K562 (cell line): ENCODE data around the gene TOX3.

Experiments used
- ATF7 ChIP-seq: fragments of 450-650 bp; IDR thresholded peaks from 2 replicates; pipeline ENCODE4 v1.7.1; 2014; ENCODE audit warnings: mild to moderate bottlenecking, moderate library complexity
- BACH1 ChIP-seq: fragments of 200-800 bp; sonication (Bioruptor generic); IDR thresholded peaks from 2 replicates; pipeline ENCODE4 v1.6.1; 2016; ENCODE audit warnings: missing genetic modification characterization, missing compliant biosample characterization
- EP300 ChIP-seq: IDR thresholded peaks from 2 replicates; pipeline ENCODE4 v1.6.1; 2012; ENCODE audit warnings: low read length, improper control_type of control experiment
- KLF6 ChIP-seq: fragments of 250-450 bp; sonication (Bioruptor Pico); IDR thresholded peaks from 2 replicates; pipeline ENCODE4 v1.4.0; 2020; ENCODE audit warnings: mild to moderate bottlenecking, moderate library complexity, borderline replicate concordance
- POLR2AphosphoS5 ChIP-seq: IDR thresholded peaks from 2 replicates; pipeline ENCODE4 v1.6.1; 2011; ENCODE audit warnings: mild to moderate bottlenecking, low read depth, low read length, moderate library complexity; ENCODE audit not compliant: control insufficient read depth, insufficient read depth
- TCF7 ChIP-seq: sonication (generic); IDR thresholded peaks from 2 replicates; pipeline ENCODE4 v1.6.1; 2016; ENCODE audit warnings: antibody characterized with exemption, borderline replicate concordance
- TCF7L2 ChIP-seq: fragments of 150-350 bp; IDR thresholded peaks from 2 replicates; pipeline ENCODE4 v1.6.1; 2016; ENCODE audit warnings: low read depth, mild to moderate bottlenecking, low read length, moderate library complexity
- U2AF2 ChIP-seq: fragments of 200-400 bp; formaldehyde crosslinking; optimal IDR thresholded peaks from 2 replicates; pipeline ENCODE3; 2017; ENCODE audit warnings: low read depth, mild to moderate bottlenecking, low read length
- ZNF830 ChIP-seq: fragments of 250-450 bp; sonication (Bioruptor Pico); IDR thresholded peaks from 2 replicates; pipeline ENCODE4 v1.5.0; 2021; ENCODE audit warnings: mild to moderate bottlenecking
- ZZZ3 ChIP-seq: fragments of 450-650 bp; IDR thresholded peaks from 2 replicates; pipeline ENCODE4 v1.6.1; 2016; ENCODE audit warnings: antibody characterized with exemption, mild to moderate bottlenecking, moderate library complexity
- TF ChIP-seq, protein P1 (sequence below), 2 experiments: fragments of 150-350 bp in 1 of 2; IDR thresholded peaks; 2 replicates each; pipeline ENCODE4 v1.6.1; 2012 to 2016; ENCODE audit warnings: low read depth in 2 of 2, low read length in 2 of 2, mild to moderate bottlenecking in 1 of 2, moderate library complexity in 1 of 2

DNA sequence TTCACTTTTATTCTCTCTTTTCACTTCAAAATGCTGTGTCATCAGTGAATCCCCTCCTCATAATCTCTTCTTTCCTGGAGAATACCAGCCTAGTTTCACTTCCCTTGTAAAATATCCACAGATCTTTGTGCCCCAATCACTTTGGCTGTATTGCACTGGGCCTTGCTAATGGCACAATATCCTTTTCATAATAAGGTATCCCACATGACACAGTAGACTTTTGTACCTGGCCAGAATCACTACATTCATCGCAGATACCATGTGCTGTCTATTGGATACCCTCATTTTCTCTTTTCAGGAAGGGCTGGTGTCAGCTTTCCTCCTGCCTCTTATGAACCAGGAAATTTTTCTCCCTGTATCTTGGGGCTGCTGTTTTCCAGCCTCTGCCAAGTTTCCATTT lies 25.7 kb upstream of the TOX3 start:
- no peak for TF ChIP-seq POLR2AphosphoS5
- TF ChIP-seq U2AF2: no peak
- no peak for TF ChIP-seq ATF7
- TF ChIP-seq BACH1 (tag): no peak
- TF ChIP-seq EP300: no peak
- TF ChIP-seq, protein P1, sequence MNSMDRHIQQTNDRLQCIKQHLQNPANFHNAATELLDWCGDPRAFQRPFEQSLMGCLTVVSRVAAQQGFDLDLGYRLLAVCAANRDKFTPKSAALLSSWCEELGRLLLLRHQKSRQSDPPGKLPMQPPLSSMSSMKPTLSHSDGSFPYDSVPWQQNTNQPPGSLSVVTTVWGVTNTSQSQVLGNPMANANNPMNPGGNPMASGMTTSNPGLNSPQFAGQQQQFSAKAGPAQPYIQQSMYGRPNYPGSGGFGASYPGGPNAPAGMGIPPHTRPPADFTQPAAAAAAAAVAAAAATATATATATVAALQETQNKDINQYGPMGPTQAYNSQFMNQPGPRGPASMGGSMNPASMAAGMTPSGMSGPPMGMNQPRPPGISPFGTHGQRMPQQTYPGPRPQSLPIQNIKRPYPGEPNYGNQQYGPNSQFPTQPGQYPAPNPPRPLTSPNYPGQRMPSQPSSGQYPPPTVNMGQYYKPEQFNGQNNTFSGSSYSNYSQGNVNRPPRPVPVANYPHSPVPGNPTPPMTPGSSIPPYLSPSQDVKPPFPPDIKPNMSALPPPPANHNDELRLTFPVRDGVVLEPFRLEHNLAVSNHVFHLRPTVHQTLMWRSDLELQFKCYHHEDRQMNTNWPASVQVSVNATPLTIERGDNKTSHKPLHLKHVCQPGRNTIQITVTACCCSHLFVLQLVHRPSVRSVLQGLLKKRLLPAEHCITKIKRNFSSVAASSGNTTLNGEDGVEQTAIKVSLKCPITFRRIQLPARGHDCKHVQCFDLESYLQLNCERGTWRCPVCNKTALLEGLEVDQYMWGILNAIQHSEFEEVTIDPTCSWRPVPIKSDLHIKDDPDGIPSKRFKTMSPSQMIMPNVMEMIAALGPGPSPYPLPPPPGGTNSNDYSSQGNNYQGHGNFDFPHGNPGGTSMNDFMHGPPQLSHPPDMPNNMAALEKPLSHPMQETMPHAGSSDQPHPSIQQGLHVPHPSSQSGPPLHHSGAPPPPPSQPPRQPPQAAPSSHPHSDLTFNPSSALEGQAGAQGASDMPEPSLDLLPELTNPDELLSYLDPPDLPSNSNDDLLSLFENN (IDR thresholded peaks at IDR 0.05; ENCODE audit: low read depth in 2 of 2, low read length in 2 of 2): no peak
- no peak for TF ChIP-seq KLF6 (CRISPR knock-in tag)
- TF ChIP-seq TCF7L2: no peak
- no peak for TF ChIP-seq TCF7
- TF ChIP-seq ZNF830 (CRISPR knock-in tag): no peak
- no peak for TF ChIP-seq ZZZ3
